ENCODE data around the gene TRPV3.

The TRPV3 gene

DNA sequence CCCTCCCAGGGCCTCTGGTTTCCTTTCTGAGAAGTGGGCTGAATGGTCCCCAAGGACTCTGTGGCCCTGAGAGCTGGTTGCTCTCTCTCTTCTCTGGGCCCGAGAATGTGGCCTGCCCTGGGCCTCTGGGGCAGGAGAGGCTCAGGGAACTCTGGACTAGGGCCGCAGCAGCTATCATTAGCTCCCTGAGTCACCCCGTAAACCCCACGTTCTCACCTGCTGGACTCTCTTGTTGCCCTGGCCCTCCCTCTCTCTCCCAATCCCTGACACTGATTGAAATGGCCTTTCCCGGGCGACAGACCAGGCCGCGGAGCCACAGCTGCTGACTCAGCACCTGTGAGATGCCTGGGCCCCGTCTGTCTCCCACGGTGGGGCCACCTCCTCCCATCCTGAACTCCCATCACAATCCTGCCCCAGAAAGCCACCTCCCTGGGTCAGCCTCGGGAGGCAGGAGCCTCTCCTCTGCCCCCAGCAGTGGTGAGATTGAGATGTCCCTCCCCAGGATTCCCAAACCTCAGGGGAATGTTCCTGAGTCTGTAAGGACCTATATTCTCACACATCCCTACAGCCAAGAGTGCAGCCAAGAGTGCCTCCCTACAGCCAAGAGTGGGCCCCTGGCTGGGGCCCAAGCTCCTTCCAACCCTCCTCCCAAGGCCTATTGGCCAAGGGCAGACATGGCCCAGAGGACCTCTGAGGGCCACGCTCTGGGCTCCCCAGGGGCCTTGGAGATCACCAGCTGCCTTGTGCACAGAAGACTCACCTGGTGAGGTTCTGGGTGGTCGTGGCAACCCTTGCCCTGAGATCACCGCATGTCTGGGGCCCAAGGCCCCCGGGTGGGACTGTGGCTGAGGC is 470 bp downstream of the TRPV3 start:
- Histone ChIP-seq H3K79me2 (ENCODE audit: low read length) (peaks cover 51% of the 10 kb centered on the region), H3K36me3 (replicated peaks; ENCODE audit: insufficient read depth, low read length) (peaks cover 8% of the 10 kb centered on the region; the same call in 1 of the 2 replicates), H3K27me3 (replicated peaks; ENCODE audit: insufficient read depth, low read length) (no peaks in the 10 kb centered on the region), H2AFZ (ENCODE audit: low read length) (peak overlapping the region; percentile 4; the same call in 1 of the 2 replicates), H3F3A (ENCODE audit: insufficient read depth, low read length) (peaks cover 16% of the 10 kb centered on the region), H3K4me2 (ENCODE audit: low read depth, low read length) (peak overlapping the region; percentile 92), H3K9ac (ENCODE audit: low read length) (peak overlapping the region; percentile 87), H3K9me2 (replicated peaks; ENCODE audit: insufficient read depth, low read length) (no peaks in the 10 kb centered on the region), H3K4me3 (ENCODE audit: low read length) (peak overlapping the region; percentile 78), H3K4me1 (ENCODE audit: low read length) (peaks cover 20% of the 10 kb centered on the region), H4K20me1 (ENCODE audit: insufficient read depth, low read length) (no peaks in the 10 kb centered on the region), H3K27ac (ENCODE audit: low read length) (peak overlapping the region; percentile 99), H3K9me3 (replicated peaks; ENCODE audit: insufficient read depth, low read length) (no peaks in the 10 kb centered on the region)
- TF ChIP-seq, protein P1, sequence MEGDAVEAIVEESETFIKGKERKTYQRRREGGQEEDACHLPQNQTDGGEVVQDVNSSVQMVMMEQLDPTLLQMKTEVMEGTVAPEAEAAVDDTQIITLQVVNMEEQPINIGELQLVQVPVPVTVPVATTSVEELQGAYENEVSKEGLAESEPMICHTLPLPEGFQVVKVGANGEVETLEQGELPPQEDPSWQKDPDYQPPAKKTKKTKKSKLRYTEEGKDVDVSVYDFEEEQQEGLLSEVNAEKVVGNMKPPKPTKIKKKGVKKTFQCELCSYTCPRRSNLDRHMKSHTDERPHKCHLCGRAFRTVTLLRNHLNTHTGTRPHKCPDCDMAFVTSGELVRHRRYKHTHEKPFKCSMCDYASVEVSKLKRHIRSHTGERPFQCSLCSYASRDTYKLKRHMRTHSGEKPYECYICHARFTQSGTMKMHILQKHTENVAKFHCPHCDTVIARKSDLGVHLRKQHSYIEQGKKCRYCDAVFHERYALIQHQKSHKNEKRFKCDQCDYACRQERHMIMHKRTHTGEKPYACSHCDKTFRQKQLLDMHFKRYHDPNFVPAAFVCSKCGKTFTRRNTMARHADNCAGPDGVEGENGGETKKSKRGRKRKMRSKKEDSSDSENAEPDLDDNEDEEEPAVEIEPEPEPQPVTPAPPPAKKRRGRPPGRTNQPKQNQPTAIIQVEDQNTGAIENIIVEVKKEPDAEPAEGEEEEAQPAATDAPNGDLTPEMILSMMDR (IDR thresholded peaks at IDR 0.05; ENCODE audit: low read length) = no peak
- TF ChIP-seq EZH2phosphoT487 (IDR thresholded peaks at IDR 0.05; ENCODE audit: low read length) (no peak), EZH2 (optimal IDR thresholded peaks at IDR 0.05; ENCODE audit: low read depth, low read length) (no peak)
- peak; percentile 47 for DNase-seq

DNA sequence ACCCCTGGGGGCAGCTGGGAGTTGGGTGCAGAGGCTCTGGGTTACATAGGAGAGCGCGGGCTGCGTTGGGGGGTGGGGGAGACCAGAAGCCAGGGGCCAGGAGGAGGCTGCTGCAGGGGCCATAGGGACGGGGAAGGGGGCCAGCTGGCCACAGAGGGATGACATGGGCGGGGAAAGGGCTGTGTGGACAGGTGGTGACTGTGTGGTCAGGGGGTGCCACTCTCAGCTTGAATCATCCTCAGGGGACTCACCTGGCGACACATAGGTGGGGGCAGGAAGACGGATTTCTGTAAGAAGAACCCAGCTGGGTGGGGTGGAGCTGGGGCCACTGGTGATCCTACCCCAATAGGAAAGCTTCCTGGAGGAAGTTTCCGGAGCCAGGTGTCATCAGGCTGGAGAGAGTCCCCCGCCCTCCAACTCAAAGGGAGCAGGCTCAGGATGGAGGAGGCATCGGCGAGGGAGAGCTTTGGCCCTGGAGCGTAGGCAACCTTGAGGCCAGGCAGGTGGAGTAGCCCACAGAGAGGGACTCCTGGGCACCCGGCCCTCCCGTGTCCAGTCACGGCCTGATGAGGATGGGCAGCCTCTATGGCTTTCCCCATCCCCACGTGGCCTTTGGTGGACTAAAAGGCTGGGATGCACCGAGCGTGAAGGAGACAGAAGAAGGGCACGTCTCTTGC is 1.2 kb downstream of the TRPV3 start:
- Histone ChIP-seq H3K9me3 (replicated peaks; ENCODE audit: insufficient read depth, low read length) (no peaks in the 10 kb centered on the region), H4K20me1 (ENCODE audit: insufficient read depth, low read length) (no peaks in the 10 kb centered on the region), H2AFZ (ENCODE audit: low read length) (no peak overlapping the region; the same call in 1 of the 2 replicates), H3K4me2 (ENCODE audit: low read depth, low read length) (peak overlapping the region; percentile 92), H3K79me2 (ENCODE audit: low read length) (peaks cover 54% of the 10 kb centered on the region), H3K9ac (ENCODE audit: low read length) (peak overlapping the region; percentile 87), H3K36me3 (replicated peaks; ENCODE audit: insufficient read depth, low read length) (peaks cover 8% of the 10 kb centered on the region; the same call in 1 of the 2 replicates), H3K27me3 (replicated peaks; ENCODE audit: insufficient read depth, low read length) (no peaks in the 10 kb centered on the region), H3K4me1 (ENCODE audit: low read length) (peaks cover 20% of the 10 kb centered on the region), H3K9me2 (replicated peaks; ENCODE audit: insufficient read depth, low read length) (no peaks in the 10 kb centered on the region), H3K4me3 (ENCODE audit: low read length) (peak overlapping the region; percentile 78), H3K27ac (ENCODE audit: low read length) (peak overlapping the region; percentile 99; the same call in 1 of the 2 replicates), H3F3A (ENCODE audit: insufficient read depth, low read length) (peaks cover 16% of the 10 kb centered on the region)
- DNase-seq = no peak
- no peak for TF ChIP-seq EZH2 (optimal IDR thresholded peaks at IDR 0.05; ENCODE audit: low read depth, low read length)
- no peak for TF ChIP-seq EZH2phosphoT487 (IDR thresholded peaks at IDR 0.05; ENCODE audit: low read length)
- TF ChIP-seq, protein P1 (IDR thresholded peaks at IDR 0.05; ENCODE audit: low read length) = no peak

DNA sequence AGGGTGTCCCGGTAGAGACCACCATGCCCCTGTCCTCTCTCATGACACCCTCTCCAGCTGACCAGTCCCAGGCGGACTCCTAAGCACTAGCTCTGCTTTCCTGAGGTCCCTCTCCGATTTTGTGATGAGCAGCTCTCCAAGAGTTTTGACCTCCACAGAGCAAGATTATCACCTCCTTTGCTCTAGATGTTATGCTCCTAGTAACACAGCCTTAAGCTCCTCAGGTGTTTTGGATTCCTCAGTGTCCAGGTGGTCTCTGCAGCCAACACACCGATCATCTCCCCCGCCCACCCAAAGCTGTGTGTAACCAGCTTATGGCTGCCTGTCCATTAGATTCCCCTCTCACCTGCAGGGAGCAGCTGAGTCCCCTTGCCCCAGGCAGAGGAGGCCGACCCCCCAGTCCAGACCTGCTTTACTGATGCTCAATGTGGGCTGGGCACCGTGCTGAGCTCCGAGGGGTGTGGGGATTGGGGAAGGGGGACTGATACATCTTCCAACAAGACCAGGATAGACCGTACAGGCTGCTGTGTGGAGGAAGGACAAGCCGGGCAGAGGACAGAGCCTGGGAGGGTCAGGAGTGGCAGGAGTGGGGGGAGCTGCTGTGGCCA is 2.3 kb downstream of the TRPV3 start:
- peaks cover 16% of the 10 kb centered on the region for H3F3A ChIP-seq (ENCODE audit: insufficient read depth, low read length)
- H3K27me3 ChIP-seq (replicated peaks; ENCODE audit: insufficient read depth, low read length) = no peaks in the 10 kb centered on the region
- no peak overlapping the region for H3K4me3 ChIP-seq (ENCODE audit: low read length)
- no peak for DNase-seq
- peaks cover 8% of the 10 kb centered on the region; the same call in 1 of the 2 replicates for H3K36me3 ChIP-seq (replicated peaks; ENCODE audit: insufficient read depth, low read length)
- no peak overlapping the region for H3K4me2 ChIP-seq (ENCODE audit: low read depth, low read length)
- no peaks in the 10 kb centered on the region for H4K20me1 ChIP-seq (ENCODE audit: insufficient read depth, low read length)
- H3K79me2 ChIP-seq (ENCODE audit: low read length) = peaks cover 61% of the 10 kb centered on the region
- no peak overlapping the region for H2AFZ ChIP-seq (ENCODE audit: low read length)
- TF ChIP-seq EZH2 (optimal IDR thresholded peaks at IDR 0.05; ENCODE audit: low read depth, low read length) (no peak), EZH2phosphoT487 (IDR thresholded peaks at IDR 0.05; ENCODE audit: low read length) (no peak)
- TF ChIP-seq, protein P1 (IDR thresholded peaks at IDR 0.05; ENCODE audit: low read length) = no peak
- no peak overlapping the region for H3K27ac ChIP-seq (ENCODE audit: low read length)
- H3K9me2 ChIP-seq (replicated peaks; ENCODE audit: insufficient read depth, low read length) = no peaks in the 10 kb centered on the region
- no peaks in the 10 kb centered on the region for H3K9me3 ChIP-seq (replicated peaks; ENCODE audit: insufficient read depth, low read length)
- H3K4me1 ChIP-seq (ENCODE audit: low read length) = peaks cover 20% of the 10 kb centered on the region
- no peak overlapping the region for H3K9ac ChIP-seq (ENCODE audit: low read length)
